DOHH2 (cell line): ENCODE results near the gene TMEM79.

Experiments used
- H3F3A ChIP-seq: fragments of 200-600 bp; sonication (generic), shearing (Covaris generic); 2 replicates; pipeline ENCODE4 v1.6.0; 2016; ENCODE audit warnings: antibody characterized with exemption, mild to moderate bottlenecking; ENCODE audit not compliant: control insufficient read depth, insufficient read depth
- H3K27ac ChIP-seq: fragments of 200-600 bp; sonication (generic); 2 replicates; pipeline ENCODE4 v1.5.1; 2014; ENCODE audit warnings: low read depth, mild to moderate bottlenecking, low read length, moderate library complexity
- H3K27me3 ChIP-seq: fragments of 200-600 bp; sonication (generic); 2 replicates; pipeline ENCODE4 v1.6.1; 2014; ENCODE audit warnings: mild to moderate bottlenecking, low read length, mixed read lengths; ENCODE audit not compliant: control insufficient read depth
- H3K36me3 ChIP-seq: fragments of 200-600 bp; sonication (generic); 2 replicates; pipeline ENCODE4 v1.6.1; 2014; ENCODE audit warnings: mild to moderate bottlenecking, low read length, moderate library complexity, mixed read lengths; ENCODE audit not compliant: control insufficient read depth
- H3K4me1 ChIP-seq: fragments of 200-600 bp; sonication (generic); 2 replicates; pipeline ENCODE4 v1.6.1; 2014; ENCODE audit warnings: mild to moderate bottlenecking, low read length, mixed read lengths; ENCODE audit not compliant: control insufficient read depth
- H3K4me2 ChIP-seq: fragments of 200-600 bp; sonication (generic); 2 replicates; pipeline ENCODE4 v1.6.0; 2014; ENCODE audit warnings: mild to moderate bottlenecking, low read length, moderate library complexity
- H3K4me3 ChIP-seq: fragments of 200-600 bp; sonication (generic); 2 replicates; pipeline ENCODE4 v1.5.1; 2014; ENCODE audit warnings: mild to moderate bottlenecking, low read length, mixed read lengths
- H3K79me2 ChIP-seq: fragments of 200-600 bp; sonication (generic); 2 replicates; pipeline ENCODE4 v1.6.1; 2014; ENCODE audit warnings: mild to moderate bottlenecking, low read length, mixed read lengths; ENCODE audit not compliant: control insufficient read depth
- H3K9me2 ChIP-seq: fragments of 200-600 bp; sonication (generic); replicated peaks from 2 replicates; pipeline ENCODE4 v1.6.1; 2014; ENCODE audit warnings: mild to moderate bottlenecking, low read length, mixed read lengths; ENCODE audit not compliant: control insufficient read depth
- H3K9me3 ChIP-seq: fragments of 200-600 bp; sonication (generic); 2 replicates; pipeline ENCODE4 v1.6.1; 2014; ENCODE audit warnings: antibody characterized with exemption, low read length, mixed read lengths; ENCODE audit not compliant: control insufficient read depth, insufficient read depth
- H4K20me1 ChIP-seq: fragments of 200-600 bp; sonication (generic); 2 replicates; pipeline ENCODE4 v1.6.0; 2014; ENCODE audit warnings: low read depth, mild to moderate bottlenecking, antibody characterized with exemption, low read length, moderate library complexity; ENCODE audit not compliant: control insufficient read depth, insufficient read depth
- EZH2phosphoT487 ChIP-seq: fragments of 200-600 bp; sonication (generic); IDR thresholded peaks from 2 replicates; pipeline ENCODE4 v1.6.1; 2017; ENCODE audit warnings: borderline replicate concordance, mild to moderate bottlenecking, antibody characterized with exemption, low read length, moderate library complexity, mixed read lengths
- TF ChIP-seq, protein P1 (sequence below): fragments of 200-600 bp; sonication (generic); IDR thresholded peaks from one replicate; pipeline ENCODE4 v1.5.1; 2014; ENCODE audit warnings: antibody characterized with exemption, mild to moderate bottlenecking, low read depth, low read length; ENCODE audit not compliant: poor library complexity, severe bottlenecking

The TMEM79 gene

DNA sequence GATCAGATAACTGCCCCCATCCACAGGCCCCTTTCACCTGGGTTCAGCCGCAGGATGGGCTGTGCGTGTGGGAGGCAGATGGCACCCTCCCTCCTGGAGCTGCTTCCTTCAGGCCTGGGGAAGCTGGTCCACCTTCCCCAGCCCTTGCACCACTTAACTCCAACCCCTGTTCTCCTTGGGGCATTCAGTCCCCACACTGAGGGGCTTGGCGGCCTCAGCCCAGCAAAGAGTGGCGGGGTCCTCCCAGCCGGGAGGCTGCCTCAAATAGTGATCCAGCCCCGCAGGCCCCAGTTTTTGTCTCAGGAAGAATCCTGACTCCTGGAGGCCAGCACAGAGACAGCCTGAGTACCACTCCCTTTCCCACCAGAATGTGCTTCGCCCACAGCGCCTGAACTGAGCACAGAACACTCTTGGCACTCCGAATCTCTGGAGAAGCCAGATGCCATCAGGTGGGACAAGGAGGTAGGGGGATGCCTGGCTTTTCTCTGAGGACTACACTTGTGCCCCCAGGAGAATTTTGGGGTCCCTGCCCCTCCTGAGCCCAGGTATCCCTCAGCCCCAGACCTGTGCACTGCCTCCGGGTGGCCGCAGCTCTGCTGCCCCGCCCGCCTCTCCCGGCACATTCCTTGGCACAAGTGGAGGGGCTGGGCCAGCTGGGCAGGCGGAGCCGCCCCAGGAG is 37.2 kb upstream of the TMEM79 start:
- H3F3A ChIP-seq: peaks cover 6% of the 10 kb centered on the region
- TF ChIP-seq, protein P1, sequence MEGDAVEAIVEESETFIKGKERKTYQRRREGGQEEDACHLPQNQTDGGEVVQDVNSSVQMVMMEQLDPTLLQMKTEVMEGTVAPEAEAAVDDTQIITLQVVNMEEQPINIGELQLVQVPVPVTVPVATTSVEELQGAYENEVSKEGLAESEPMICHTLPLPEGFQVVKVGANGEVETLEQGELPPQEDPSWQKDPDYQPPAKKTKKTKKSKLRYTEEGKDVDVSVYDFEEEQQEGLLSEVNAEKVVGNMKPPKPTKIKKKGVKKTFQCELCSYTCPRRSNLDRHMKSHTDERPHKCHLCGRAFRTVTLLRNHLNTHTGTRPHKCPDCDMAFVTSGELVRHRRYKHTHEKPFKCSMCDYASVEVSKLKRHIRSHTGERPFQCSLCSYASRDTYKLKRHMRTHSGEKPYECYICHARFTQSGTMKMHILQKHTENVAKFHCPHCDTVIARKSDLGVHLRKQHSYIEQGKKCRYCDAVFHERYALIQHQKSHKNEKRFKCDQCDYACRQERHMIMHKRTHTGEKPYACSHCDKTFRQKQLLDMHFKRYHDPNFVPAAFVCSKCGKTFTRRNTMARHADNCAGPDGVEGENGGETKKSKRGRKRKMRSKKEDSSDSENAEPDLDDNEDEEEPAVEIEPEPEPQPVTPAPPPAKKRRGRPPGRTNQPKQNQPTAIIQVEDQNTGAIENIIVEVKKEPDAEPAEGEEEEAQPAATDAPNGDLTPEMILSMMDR: no peak
- TF ChIP-seq EZH2phosphoT487: no peak
- H3K4me3 ChIP-seq: no peak overlapping the region
- no peak overlapping the region for H3K27ac ChIP-seq
- H4K20me1 ChIP-seq: no peaks in the 10 kb centered on the region
- no peaks in the 10 kb centered on the region for H3K9me2 ChIP-seq
- H3K27me3 ChIP-seq: peaks cover 11% of the 10 kb centered on the region
- H3K9me3 ChIP-seq: no peaks in the 10 kb centered on the region
- H3K79me2 ChIP-seq: no peaks in the 10 kb centered on the region
- H3K4me2 ChIP-seq: no peak overlapping the region; the same call in 1 of the 2 replicates
- peaks cover 27% of the 10 kb centered on the region for H3K36me3 ChIP-seq
- H3K4me1 ChIP-seq: peaks cover 18% of the 10 kb centered on the region

- no peak within 1 kb of the TSS for H3K4me3 ChIP-seq
- H3K79me2 ChIP-seq: no peaks in the 10 kb centered on the region
- peaks cover 6% of the 10 kb centered on the region for H3F3A ChIP-seq
- H3K9me3 ChIP-seq: no peaks in the 10 kb centered on the region
- H4K20me1 ChIP-seq: no peaks in the 10 kb centered on the region
- H3K9me2 ChIP-seq: no peaks in the 10 kb centered on the region
- H3K27me3 ChIP-seq: peaks cover 11% of the 10 kb centered on the region
- peaks cover 18% of the 10 kb centered on the region for H3K4me1 ChIP-seq
- peaks cover 35% of the 10 kb centered on the region for H3K36me3 ChIP-seq
- TF ChIP-seq EZH2phosphoT487: no peak
- TF ChIP-seq, protein P1: no peak
- H3K4me2 ChIP-seq: no peak within 1 kb of the TSS
- no peak within 1 kb of the TSS for H3K27ac ChIP-seq
Observed at GRCh38 chr1:156247460-156248322, 36.4 kb upstream of the TMEM79 start, which contains the start of gene PAQR6. Gene PAQR6, minus strand, starts transcription at chr1:156248056. Its CDS starts 1,325 bp downstream, at chr1:156246731.

- TF ChIP-seq EZH2phosphoT487: no peak
- Histone ChIP-seq H3K79me2 (no peaks in the 10 kb centered on the region), H3K4me3 (no peak overlapping the region), H3K27ac (no peak overlapping the region), H4K20me1 (no peaks in the 10 kb centered on the region), H3K9me2 (no peaks in the 10 kb centered on the region), H3K4me2 (no peak overlapping the region), H3K4me1 (peaks cover 18% of the 10 kb centered on the region), H3F3A (peaks cover 6% of the 10 kb centered on the region), H3K27me3 (peaks cover 11% of the 10 kb centered on the region), H3K9me3 (no peaks in the 10 kb centered on the region), H3K36me3 (peaks cover 41% of the 10 kb centered on the region)
Observed at GRCh38 chr1:156248323-156248683, 35.8 kb upstream of the TMEM79 start.

DNA sequence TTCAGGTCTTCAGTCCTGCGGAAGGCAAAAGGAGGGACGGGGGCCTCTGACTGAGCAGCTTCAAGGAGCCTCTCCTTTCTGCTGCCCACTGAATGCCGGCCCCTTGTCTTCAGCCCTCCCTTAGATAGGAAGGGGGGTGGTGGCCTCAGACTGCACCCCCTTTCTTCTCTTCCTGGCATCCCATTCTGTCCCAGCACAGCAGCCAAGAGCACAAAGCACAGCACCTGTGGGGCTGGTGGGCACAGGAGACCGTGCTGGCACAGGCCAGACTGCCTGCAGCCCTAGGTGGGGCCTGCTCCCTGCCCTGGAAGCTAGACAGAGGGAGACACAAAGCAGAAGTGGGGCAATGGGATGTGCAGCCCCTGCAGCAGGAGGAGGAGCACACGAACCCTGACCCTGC is 34.5 kb upstream of the TMEM79 start:
- Histone ChIP-seq H3K36me3 (peaks cover 52% of the 10 kb centered on the region), H3K4me1 (peaks cover 18% of the 10 kb centered on the region), H4K20me1 (no peaks in the 10 kb centered on the region), H3K79me2 (no peaks in the 10 kb centered on the region), H3K4me3 (no peak overlapping the region), H3K27ac (no peak overlapping the region), H3K9me2 (no peaks in the 10 kb centered on the region), H3K9me3 (no peaks in the 10 kb centered on the region), H3F3A (peaks cover 6% of the 10 kb centered on the region), H3K27me3 (peaks cover 11% of the 10 kb centered on the region), H3K4me2 (no peak overlapping the region)
- TF ChIP-seq EZH2phosphoT487: no peak
- TF ChIP-seq, protein P1: no peak
